Keratinocyte (primary cell): ENCODE measurements around the gene NLRC5. TPM values are rescaled to one million over a fixed set of nuclear protein-coding genes. Genes with fewer than 3 reads are reported as not detected.
A peak's percentile ranks its signal among the peaks of the same experiment; 100 is the strongest.

ENCODE experiments used
- DNase-seq: peaks from one replicate; pipeline ENCODE4 v3.0.0-alpha.2; 2011; ENCODE audit warnings: low read depth, missing footprints, low spot score
- FAIRE-seq: peaks from 2 replicates; lab custom pipeline; 2011; peaks lifted over from hg19 to GRCh38; lab: Jason Lieb, UNC
- H2AFZ ChIP-seq: 2 replicates; pipeline ENCODE4 v1.6.0; 2012; ENCODE audit warnings: low read length, control low read depth, inconsistent platforms; ENCODE audit not compliant: control insufficient read depth
- H3K27ac ChIP-seq: 2 replicates; pipeline ENCODE4 v1.5.1; 2011; ENCODE audit warnings: low read length; ENCODE audit not compliant: control insufficient read depth, insufficient read depth
- H3K27me3 ChIP-seq: 3 replicates; pipeline ENCODE4 v1.6.0; 2011; ENCODE audit warnings: low read length; ENCODE audit not compliant: control insufficient read depth, insufficient read depth; ENCODE audit errors: extremely low read depth
- H3K36me3 ChIP-seq, 2 experiments: 2 replicates in 1 of 2; 3 replicates in 1 of 2; pipeline ENCODE4 v1.5.1; 2011; ENCODE audit warnings: low read length in 2 of 2, mild to moderate bottlenecking in 1 of 2; ENCODE audit not compliant: control insufficient read depth in 2 of 2, insufficient read depth in 2 of 2; ENCODE audit errors: extremely low read depth in 1 of 2
- H3K4me1 ChIP-seq: 3 replicates; pipeline ENCODE4 v1.5.1; 2011; ENCODE audit warnings: low read length; ENCODE audit not compliant: control insufficient read depth, insufficient read depth; ENCODE audit errors: extremely low read depth
- H3K4me2 ChIP-seq: 3 replicates; pipeline ENCODE4 v1.6.0; 2011; ENCODE audit warnings: low read depth, low read length; ENCODE audit not compliant: control insufficient read depth, insufficient read depth; ENCODE audit errors: extremely low read depth
- H3K4me3 ChIP-seq, 3 experiments: fragments of 200-600 bp in 1 of 3; sonication (generic) in 1 of 3; 2 replicates in 2 of 3; 3 replicates in 1 of 3; pipeline ENCODE4 v1.5.1; 2011 to 2016; ENCODE audit warnings: low read length in 3 of 3, mild to moderate bottlenecking in 3 of 3, control low read depth in 2 of 3, inconsistent platforms in 1 of 3, low read depth in 1 of 3, mixed read lengths in 1 of 3, mixed run types in 1 of 3, moderate library complexity in 1 of 3; ENCODE audit not compliant: control insufficient read depth in 2 of 3, insufficient read depth in 2 of 3; ENCODE audit errors: extremely low read depth in 1 of 3
- H3K79me2 ChIP-seq: 2 replicates; pipeline ENCODE4 v1.6.0; 2012; ENCODE audit warnings: low read length; ENCODE audit not compliant: control insufficient read depth, insufficient read depth
- H3K9ac ChIP-seq: 3 replicates; pipeline ENCODE4 v1.6.0; 2011; ENCODE audit warnings: low read length; ENCODE audit not compliant: control insufficient read depth, insufficient read depth; ENCODE audit errors: extremely low read depth
- H3K9me1 ChIP-seq: 3 replicates; pipeline ENCODE4 v1.6.0; 2011; ENCODE audit warnings: low read length; ENCODE audit not compliant: control insufficient read depth, insufficient read depth; ENCODE audit errors: extremely low read depth
- H3K9me3 ChIP-seq: 2 replicates; pipeline ENCODE4 v1.5.1; 2012; ENCODE audit warnings: low read depth, low read length; ENCODE audit not compliant: control insufficient read depth
- H4K20me1 ChIP-seq: 3 replicates; pipeline ENCODE4 v1.6.0; 2011; ENCODE audit warnings: low read length; ENCODE audit not compliant: control insufficient read depth, insufficient read depth; ENCODE audit errors: extremely low read depth
- CTCF ChIP-seq, 3 experiments: IDR thresholded peaks in 1 of 3; conservative IDR thresholded peaks in 1 of 3; optimal IDR thresholded peaks in 1 of 3; 2 replicates in 2 of 3; 3 replicates in 1 of 3; pipeline versions ENCODE3 to v1.5.1; 2011; ENCODE audit warnings: low read length in 3 of 3, mild to moderate bottlenecking in 3 of 3, moderate library complexity in 2 of 3, control low read depth in 1 of 3, inconsistent platforms in 1 of 3; ENCODE audit not compliant: insufficient read depth in 2 of 3; ENCODE audit errors: extremely low read depth in 1 of 3
- EZH2 ChIP-seq: IDR thresholded peaks from one replicate; pipeline ENCODE4 v1.6.1; 2012; ENCODE audit warnings: inconsistent platforms, mild to moderate bottlenecking, low read length, moderate library complexity
- dilution Hi-C: fragments of 300-500 bp; cut with MboI; formaldehyde crosslinking; loops from one replicate; pipeline ENCODE4 v1.7.0; 2020; ENCODE audit warnings: low sequenced_read_pairs; ENCODE audit not compliant: extremely low pct_ligation_motif_present
- polyA plus RNA-seq, 5 experiments: library from polyadenylated mRNA; depleted of rRNA in 3 of 5; stranded (reverse) in 3 of 5; stranded (forward) in 1 of 5; unstranded in 1 of 5; fragments of >200 nt; gene quantifications; 1 replicate in 1 of 5; 2 replicates in 3 of 5; 3 replicates in 1 of 5; pipeline versions ENCODE4 v1.2.1 to v1.2.3, GENCODE V29; 2011 to 2012; ENCODE audit warnings: missing spikeins in 2 of 5, low read depth in 1 of 5, low replicate concordance in 1 of 5

The NLRC5 gene
- polyA plus RNA-seq, 1 donor (not counting 4 experiments of a cell fraction or from before 2014, with no cell fraction given) = 7.8 TPM

- peak; percentile 87 for DNase-seq
Observed at GRCh38 chr16:57029161-57030160, 40.1 kb downstream of the NLRC5 start.

GRCh38 chr16:57030346-57030902 is 41.1 kb downstream of the NLRC5 start:
- Histone ChIP-seq H3K27me3 (no peaks in the 10 kb centered on the region), H3K9ac (no peak overlapping the region), H4K20me1 (no peaks in the 10 kb centered on the region), H3K4me1 (peaks cover 24% of the 10 kb centered on the region), H3K9me1 (no peaks in the 10 kb centered on the region), H3K36me3 (peaks cover 0 to 1% of the 10 kb centered on the region in 2 experiments), H3K4me2 (no peak overlapping the region), H3K27ac (no peak overlapping the region), H3K79me2 (no peaks in the 10 kb centered on the region), H3K4me3 (no peak overlapping the region), H2AFZ (no peak overlapping the region), H3K9me3 (no peaks in the 10 kb centered on the region)
- dilution Hi-C loops = no loop called here
- DNase-seq (no peak), FAIRE-seq (no peak)
- TF ChIP-seq EZH2 (no peak), CTCF (optimal IDR thresholded peaks at IDR 0.05 in 1 of 3, IDR thresholded peaks at IDR 0.05 in 1 of 3, conservative IDR thresholded peaks at IDR 0.05 in 1 of 3; ENCODE audit: extremely low read depth in 1 of 3, insufficient read depth in 2 of 3, low read length in 3 of 3) (no peak)

More at GRCh38 chr16:57029161-57030160, 40.1 kb downstream of the NLRC5 start:
- peak; percentile 95 for FAIRE-seq
- TF ChIP-seq EZH2 = no peak
- no peak for TF ChIP-seq CTCF (optimal IDR thresholded peaks at IDR 0.05 in 1 of 3, IDR thresholded peaks at IDR 0.05 in 1 of 3, conservative IDR thresholded peaks at IDR 0.05 in 1 of 3; ENCODE audit: extremely low read depth in 1 of 3, insufficient read depth in 2 of 3, low read length in 3 of 3)
- no peak overlapping the region for H3K27ac ChIP-seq
- peaks cover 24% of the 10 kb centered on the region for H3K4me1 ChIP-seq
- no peaks in the 10 kb centered on the region for H3K27me3 ChIP-seq
- no peaks in the 10 kb centered on the region for H4K20me1 ChIP-seq
- no peaks in the 10 kb centered on the region for H3K9me3 ChIP-seq
- dilution Hi-C loops = no loop called here
- no peak overlapping the region for H2AFZ ChIP-seq
- H3K79me2 ChIP-seq = no peaks in the 10 kb centered on the region
- no peaks in the 10 kb centered on the region for H3K36me3 ChIP-seq
- H3K4me3 ChIP-seq = no peak overlapping the region
- H3K9me1 ChIP-seq = no peaks in the 10 kb centered on the region
- no peak overlapping the region for H3K9ac ChIP-seq
- peak overlapping the region; percentile 36 for H3K4me2 ChIP-seq
